ENCODE results near the gene LYZL6. TPM values are rescaled to one million over a fixed set of nuclear protein-coding genes. Genes with fewer than 3 reads are reported as not detected.
A peak's percentile ranks its signal among the peaks of the same experiment; 100 is the strongest.

Gene LYZL6, protein sequence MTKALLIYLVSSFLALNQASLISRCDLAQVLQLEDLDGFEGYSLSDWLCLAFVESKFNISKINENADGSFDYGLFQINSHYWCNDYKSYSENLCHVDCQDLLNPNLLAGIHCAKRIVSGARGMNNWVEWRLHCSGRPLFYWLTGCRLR
- polyA plus RNA-seq (ENCODE audit: insufficient read length in 3 of 3): not detected
- long read RNA-seq, donor 1: 0 reads
- long read RNA-seq, donor 2: 0 reads
- long read RNA-seq, donor 3: 0 reads
- long read RNA-seq, donor 4: 0 reads
- long read RNA-seq, donor 5: 0 reads
- long read RNA-seq, donor 6: 0 reads
- long read RNA-seq, donor 7: 0 reads
- long read RNA-seq, donor 8: 0 reads
- long read RNA-seq, donor 9: 0 reads
- long read RNA-seq, donor 10: 0 reads
- long read RNA-seq, donor 11: 0 reads
- long read RNA-seq, donor 12: 0 reads
- long read RNA-seq, donor 13: 0 reads
- long read RNA-seq, donor 14: 0 reads
- long read RNA-seq, donor 15: 0 reads
- long read RNA-seq, donor 16: 0 reads

DNA sequence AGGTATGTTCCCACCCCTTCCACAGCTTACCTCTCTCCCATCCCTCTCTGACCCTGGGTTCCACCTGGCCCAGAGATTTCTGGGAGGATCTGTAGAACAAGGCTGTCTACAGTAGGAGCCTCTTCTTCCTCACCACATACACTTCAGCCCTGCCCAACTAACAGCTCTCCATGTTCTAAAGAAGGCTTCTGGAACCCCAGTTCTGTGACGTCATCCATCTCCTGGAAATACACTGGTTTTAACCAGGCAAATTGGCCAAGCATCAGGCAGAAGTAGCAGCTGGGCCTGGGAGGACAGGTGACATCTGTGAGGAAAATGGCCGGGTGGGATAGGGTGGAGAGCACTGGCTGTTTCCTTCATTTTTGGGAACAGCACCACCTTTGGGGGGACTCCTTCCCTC, at the start of gene LYZL6:
TSS of gene LYZL6 (minus strand) at position 177 of the 400 bp plus-strand sequence. CDS start 4,357 bp downstream, outside the sequence.
- DNase-seq: no peak

DNA sequence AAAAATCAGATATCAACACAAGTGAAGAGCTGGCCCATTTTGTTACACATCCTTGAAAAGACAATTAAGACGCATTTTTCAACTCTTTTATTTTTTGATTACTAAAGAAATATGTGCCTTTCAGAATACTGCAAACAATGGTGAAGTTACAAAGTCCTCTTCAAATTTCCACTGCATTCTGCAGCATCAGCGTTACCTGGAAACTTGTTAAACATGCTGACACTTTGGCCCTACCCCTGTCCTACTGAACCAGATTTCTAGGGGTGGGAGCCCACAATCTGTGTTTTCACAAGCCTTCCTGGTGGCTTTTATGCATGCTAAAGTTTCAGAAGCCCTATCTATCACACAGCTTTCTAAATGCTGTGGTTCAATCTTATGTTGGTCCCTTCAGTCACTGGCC, 47.6 kb upstream of the LYZL6 start:
- no peak for DNase-seq

DNA sequence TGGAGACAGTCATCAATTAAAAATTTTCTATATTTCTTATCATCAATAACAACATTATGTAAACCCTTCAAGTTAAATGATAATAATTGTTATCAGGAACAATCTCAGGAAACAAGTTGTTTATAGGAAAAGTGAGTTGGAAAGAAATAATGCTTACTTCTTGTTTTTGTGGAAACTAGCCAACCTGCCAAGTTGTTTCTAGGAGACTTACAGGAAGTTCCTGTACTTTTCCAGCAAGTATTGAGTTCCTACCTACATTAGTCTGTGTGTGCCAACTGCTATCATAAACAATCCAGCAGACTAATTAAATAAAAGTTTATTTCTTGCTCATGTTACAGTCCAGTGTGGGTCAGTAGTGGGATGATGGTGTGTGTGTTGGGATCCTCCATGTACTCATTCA, 44.7 kb upstream of the LYZL6 start:
- DNase-seq: no peak

DNA sequence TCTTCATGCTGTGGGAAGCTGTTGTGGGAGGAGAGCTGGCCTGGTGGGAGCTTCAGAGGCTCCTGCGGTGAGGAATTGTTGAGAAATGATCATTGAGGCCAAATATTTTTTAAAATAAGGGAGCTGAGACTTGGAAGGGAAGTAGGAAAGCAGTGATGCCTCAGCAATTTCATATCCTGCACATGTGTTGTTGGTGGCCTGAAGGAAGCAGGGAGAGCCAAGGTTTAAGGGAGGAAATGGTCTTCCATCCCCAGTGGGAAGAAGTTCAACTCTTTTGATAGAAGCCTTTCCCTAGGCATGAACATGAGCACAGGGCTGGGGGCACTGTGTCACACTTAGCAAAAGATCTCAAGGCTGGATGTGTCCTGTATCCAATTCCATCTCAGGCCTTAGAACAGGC, 43.1 kb upstream of the LYZL6 start, which contains the start of gene CCL14:
TSS of gene CCL14 (minus strand) at position 87 of the 400 bp plus-strand sequence. CDS start at position 7, 80 bp downstream.
- no peak for DNase-seq

DNA sequence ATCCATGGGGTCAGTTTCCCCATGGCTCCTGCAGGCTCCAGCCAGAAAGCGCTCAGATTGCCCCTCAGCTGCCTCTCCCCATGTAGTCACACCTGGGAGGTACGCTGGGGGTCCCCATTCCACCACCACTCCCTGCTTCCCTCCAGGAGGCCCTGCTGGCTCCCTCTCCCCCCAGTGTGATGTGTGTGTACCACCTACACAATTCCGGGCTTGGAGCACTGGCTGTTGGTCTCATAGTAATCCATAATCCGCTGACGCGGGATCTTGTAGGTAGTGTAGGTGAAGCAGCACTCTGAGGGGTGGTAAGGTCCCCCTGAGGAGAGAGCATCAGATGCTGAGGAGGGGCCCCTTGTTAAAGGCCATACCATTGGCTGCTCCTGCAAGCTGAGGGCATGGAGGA, 40.6 kb upstream of the LYZL6 start:
- DNase-seq: no peak

DNA sequence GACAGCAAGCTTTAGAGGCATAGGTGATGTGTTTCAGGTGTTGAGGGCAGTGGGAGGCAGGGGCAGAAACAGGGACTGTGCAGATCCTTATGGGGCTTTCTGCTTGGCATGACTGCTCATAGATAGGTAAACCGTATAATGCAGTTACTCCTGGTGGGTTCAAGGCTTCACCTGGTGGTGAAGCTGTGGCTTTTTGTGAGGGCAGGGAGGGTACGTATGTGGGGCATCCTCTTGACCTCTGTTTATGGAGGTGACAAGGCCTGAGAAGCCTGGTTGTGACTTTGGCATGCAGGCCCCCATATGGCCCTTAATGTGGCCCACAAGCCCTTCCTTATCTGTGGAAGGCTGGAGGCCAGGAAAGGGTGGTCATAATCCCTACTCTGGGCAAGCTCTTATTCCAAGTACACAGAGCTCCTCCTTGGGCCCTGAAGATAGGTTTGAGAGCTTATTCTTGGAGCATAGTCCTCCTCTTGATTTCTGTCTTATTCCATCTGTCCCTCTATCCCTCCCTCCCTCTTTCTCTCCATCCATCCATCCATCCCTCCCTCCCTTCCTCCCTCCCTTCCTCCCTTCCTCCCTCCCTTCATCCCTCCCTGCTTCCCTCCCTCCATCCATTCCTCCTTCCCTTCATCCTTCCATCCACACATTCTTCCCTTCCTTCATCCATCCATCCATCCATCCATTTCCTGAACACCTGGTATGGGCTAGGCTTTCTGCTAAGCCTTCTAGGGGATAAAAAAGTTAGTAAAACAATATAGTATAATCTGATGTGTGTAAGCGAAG, 39.1 kb upstream of the LYZL6 start:
- no peak for DNase-seq

DNA sequence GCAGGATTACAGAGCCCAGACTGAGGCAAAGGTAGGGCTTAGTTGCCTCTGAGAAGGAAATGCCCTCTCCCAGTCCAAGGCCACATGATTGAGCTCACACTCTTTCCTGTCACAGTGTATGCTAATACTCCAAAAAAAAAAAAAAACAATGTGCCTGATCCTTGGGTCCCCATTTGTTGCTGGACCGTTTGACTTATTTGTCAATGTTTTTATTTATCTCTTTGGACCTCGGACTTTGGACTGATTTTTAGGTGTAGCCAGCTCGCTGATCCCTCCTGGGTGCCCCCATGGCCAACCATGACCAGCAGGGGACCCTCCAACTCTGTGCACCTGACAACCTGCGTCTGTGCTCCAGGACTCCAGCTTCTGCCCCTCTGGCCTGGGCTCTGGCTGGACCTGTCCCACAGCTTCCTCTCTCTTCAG, 38.4 kb upstream of the LYZL6 start:
- DNase-seq: no peak

DNA sequence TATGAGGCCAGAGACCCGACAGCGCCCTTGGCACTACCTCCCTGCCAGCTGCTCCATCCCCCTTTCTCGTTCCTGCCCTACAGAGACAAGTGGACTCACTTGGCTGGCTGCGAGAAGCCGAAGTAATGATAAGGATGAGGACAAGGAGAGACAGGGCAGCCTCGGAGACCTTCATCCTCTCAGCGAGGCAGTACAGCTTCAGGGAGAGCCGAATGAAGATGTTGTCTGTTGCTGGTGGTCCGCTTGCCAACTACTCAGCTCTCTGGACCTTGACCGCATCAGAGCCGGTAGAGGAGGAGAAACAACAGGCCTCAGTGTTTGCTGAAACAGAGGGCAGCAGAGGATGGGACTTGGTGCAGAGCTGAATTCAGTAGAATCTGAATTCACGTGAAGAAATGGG, 37.7 kb upstream of the LYZL6 start, which contains the start of gene CCL16:
TSS of gene CCL16 (minus strand) at position 252 of the 400 bp plus-strand sequence. CDS start at position 175, 77 bp downstream.
- no peak for DNase-seq

DNA sequence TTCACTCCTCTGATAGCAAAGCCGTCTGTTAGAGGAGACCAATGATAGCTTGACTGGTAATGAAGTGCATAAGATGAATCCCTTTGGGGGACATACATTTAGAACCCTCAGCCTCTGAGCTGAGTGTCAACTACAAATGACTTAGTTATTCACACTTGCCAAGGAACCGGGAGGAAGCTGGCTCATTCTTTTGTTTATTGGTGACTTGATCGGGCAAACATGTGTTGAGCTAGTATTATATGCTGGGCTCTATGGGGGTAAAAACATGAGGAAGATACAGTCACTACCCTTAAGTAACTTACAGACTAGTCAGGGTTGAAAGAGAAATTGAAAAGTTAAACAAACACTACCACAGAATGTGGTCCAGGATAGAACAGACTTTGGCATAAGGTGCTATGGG, 34.8 kb upstream of the LYZL6 start:
- DNase-seq: no peak

DNA sequence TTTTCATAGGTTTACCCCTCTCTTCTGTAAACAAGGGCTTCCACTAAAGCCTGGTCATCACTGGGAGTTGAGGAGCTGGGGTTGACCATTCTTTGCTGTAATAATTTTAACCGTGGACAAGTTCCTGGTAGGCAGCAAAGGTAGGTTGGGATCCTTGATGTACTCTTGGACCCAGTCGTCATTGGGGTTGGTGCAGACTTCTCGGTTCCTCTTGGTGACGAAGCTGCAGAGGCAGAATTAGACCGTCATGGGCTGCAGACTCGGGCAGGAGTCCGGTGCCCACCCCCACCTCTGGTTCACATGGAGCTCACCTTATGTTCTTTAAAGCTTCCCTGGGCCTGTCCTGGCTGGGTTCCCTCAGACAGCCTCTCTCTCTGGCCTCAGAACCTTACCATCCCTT, 34.0 kb upstream of the LYZL6 start:
- no peak for DNase-seq

DNA sequence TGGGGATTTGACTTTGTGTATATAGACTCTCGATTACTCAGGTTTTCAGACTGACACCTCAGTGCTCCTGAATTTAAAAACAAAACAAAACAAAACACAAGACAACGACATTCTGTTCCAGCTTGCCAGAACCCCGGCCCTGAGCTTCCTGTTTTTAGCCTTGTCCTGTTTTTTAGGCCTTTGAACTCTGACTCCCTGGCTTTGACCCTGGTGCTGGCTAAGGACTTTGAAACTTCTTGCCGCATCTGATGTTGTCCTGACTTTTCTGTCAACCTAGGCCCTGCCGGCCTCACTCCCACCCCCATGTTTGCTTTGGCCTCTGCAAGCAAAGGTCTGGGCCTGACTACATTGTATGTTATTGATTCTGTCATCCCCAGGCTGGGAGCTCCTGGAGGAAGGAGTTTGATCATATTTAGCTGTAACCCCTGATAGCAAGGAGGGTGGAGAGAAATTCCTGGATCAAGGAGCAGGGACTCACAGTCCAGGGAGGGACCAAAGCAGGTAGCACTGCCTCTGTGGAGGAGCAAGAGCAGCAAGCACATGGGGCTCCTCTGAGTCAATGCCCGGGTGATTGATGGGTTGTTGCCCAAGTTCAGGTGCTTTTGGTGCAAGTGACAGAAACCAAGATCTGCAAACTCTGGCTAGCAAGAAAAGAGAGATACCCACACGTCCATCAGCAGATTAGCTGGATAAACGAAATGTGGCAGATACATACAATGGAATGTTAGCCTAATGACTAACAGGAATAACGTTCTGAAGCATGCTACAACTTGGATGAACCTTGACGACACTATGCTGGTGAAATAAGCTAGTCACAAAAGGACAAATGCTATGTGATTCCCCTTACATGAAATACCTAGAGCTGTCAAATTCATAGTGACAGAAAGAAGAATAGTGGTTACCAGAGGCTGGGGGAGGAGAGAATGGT, 30.1 kb upstream of the LYZL6 start:
- DNase-seq: no peak

DNA sequence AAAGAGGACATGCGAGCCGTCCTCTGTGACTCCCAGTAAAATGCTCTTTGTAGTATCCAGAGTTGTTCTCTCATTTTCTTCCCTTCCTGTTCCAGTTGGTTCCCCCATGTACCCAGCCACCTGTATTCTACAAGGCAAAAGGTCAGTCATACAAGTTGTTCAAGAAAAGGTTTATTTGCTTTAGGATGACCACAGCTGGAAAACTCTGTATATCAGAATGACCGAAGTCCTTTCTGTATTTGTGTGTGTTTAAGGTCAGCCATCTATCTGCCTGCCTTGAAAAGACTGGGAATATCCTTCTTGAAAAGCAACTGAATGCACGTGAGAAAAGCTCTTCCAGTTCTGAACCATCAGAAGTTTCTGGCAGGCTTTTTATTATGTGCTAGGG, 29.4 kb upstream of the LYZL6 start:
- DNase-seq: no peak

DNA sequence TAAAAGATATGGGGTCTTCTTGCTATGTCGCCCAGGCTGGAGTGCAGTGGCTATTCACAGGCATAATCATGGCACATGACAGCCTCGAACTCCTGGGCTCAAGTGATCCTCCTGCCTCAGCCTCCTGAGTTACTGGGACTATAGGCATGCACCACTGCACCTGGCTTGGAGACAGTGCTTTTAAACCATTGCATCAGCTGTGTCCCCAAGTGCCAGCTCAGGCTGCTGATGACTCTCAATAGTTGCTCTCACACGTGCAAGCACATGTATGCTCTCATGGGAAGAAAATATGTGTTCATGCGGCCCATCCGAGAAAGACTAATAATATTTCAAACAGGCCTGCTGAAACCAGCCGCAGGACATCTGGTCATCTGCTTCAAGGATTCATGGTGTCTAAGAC, 29.0 kb upstream of the LYZL6 start:
- DNase-seq: no peak

DNA sequence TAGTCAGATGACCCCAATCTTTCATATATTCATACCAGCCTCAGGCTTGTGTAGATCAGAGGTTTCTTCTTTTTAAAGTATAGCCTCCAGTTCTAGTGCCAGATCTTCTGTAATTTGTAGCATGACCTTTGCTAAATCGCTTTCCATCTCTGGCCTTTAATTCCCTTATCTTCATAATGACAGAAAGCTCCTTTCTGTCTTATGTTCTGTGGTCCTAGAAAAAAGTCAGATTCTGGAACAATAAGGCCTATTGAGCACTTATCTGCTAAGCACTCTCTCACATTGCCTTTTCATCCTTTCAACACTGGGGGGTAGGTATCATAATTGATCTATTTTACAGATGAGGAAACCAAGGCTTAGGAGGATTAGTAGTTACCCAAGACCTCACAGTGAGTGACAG, 28.6 kb upstream of the LYZL6 start:
- no peak for DNase-seq

DNA sequence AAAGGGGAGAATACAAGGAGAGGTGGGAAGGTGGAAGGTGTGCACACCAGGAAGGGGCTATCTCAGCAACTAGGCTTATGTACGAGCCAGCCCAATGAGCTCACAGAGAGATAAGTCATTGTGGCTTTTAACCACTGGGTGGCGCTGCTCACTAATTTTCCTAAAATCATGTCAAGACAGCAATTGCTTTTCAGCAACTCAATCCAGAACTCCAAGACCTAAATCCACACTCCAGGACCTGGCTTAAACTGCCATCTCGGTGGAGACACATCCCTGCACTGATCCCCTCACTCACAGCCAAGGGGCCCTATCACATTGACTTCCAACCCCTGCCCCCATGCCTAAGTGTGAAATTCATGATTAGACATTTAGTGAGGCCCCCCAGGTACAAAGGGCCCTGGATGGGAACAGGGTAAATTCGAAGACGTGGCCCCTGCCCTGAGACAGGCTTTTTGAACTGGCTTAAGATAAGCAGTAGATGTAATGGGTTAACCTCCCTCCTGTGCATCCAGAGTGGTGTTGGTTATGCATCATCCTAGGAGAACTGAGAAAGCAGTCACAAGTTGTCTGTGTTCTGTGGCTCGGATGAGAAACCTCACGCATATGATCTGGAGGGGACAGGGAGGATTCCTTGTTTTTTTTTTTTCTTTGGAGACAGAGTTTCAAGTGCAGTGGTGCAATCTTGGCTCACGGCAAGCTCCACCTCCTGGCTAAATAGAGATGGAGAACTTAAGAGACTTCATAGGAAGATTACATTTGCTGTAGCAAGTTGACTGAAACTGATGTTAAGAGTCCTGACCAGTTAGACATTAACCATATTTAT, 26.3 kb upstream of the LYZL6 start:
- DNase-seq: peak; percentile 87

DNA sequence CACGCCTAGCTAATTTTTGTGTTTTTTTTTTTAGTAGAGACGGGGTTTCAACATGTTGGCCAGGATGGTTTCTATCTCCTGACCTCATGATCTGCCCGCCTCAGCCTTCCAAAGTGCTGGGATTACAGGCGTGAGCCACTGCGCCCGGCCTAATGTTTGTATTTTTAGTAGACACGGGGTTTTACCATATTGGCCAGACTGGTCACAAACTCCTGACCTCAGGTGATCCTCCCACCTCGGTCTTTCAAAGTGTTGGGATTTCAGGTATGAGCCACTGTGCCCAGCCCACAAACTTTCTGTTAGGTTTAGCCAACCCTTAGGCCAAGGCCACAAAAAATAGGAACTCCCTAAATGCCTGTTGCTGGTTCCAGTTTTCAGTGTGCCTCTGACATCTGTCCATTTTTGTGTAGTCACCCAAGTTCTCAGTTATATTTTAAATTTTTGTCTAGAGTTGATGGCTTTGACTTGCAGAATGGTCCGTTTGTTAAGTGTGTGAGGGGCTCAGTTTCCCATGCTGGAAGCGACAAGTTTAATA, 25.1 kb upstream of the LYZL6 start:
- DNase-seq: no peak

DNA sequence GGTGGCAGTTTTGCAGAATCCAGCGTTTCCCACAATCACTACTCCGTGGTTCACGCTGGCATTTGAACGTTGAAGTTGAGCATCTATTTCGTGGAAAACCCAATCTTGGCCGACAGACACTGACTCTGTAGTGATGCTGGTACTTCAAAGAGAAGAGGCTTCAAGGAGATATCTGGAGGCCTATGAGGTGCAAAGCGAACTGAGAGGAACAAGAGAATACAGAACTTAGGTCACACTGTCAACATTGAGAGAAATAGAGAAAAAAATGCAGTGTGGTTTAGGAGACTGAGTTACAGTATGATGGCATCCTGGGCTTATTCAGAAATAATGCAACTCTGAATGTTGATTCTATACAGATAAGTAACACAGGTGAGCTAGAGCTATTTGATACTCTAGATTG, 21.8 kb upstream of the LYZL6 start:
- no peak for DNase-seq

DNA sequence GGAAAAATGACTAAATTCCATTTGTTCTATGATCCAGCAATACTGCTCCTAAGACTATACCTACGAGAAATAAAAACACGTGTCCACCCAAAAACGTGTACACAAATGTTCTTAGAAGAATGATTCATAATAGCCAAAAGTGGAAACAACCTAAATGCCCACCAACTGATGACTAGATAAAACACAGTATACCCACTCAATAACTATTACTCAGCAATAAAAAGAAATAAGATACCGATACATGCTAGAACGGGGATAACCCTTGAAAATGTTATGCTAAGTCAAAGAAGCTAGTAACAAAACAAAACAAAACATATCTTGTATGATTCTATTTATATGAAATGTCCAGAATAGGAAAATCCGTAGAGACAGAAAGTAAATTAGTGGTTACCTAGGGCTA, 20.1 kb upstream of the LYZL6 start:
- no peak for DNase-seq

DNA sequence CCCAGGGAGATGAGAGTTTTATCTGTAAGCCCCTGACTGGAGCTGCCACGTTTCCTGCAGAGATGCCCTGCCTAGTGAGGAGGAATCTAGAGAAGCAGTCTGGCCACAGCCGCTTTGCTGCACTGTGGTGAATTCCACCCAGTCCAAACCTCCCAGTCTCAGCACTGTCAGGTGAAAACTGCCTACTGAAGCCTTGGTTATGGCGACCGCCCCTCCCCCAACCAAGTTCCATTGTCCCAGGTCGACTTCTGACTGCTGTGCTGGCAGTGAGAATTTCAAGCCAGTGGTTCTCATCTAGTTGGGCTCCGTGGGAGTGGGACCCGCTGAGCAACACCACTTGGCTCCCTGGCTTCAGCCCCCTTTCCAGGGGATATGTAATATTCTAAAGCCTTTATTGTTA, 10.2 kb upstream of the LYZL6 start:
- no peak for DNase-seq

DNA sequence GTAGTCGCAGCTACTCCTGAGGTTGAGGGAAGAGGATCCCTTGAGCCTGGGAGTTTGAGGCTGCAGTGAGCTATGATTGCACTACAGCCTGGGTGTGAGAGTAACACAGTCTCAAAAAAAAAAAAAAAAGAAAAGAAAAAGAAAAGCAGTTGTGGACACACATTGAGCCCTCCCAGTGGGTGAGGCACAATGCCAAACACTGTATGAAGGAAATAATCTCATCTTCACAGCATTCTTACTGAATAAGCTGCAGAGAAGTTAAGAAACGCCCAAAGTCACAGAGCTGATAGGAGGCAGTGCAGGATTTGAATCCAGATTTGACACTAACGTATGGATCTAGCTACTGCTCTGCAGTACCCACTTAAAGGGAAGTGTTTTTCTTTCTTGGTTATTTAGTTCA, 5.9 kb upstream of the LYZL6 start:
- no peak for DNase-seq

DNA sequence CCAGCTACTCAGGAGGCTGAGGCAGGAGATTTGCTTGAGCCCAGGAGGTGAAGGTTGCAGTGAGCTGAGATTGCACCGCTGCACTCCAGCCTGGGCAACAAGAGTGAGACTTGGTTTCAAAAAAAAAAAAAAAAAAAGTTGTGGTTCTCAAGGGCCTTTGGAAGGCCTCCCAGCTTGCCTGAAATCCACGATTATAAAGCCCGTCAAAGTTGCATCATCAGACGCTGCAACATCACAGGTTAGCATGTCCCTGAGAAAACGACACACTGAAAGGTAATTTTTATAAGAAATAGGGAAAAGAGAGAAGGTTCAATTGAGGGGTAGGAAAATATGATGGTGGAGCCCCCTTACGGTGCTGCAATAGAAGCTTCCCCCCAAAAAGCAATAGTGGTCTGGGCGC, 4.6 kb upstream of the LYZL6 start:
- DNase-seq: no peak
